Gastrocnemius medialis (tissue), 4 donors: Measurements from ENCODE around the gene PTPRT.

Experiments used
- CTCF ChIP-seq, 5 experiments: fragments of 450-650 bp in 3 of 5; fragments of 200-600 bp in 2 of 5; sonication (generic) in 2 of 5; IDR thresholded peaks in 4 of 5; conservative IDR thresholded peaks in 1 of 5; 1 replicate in 4 of 5; 2 replicates in 1 of 5; pipeline ENCODE4 v1.5.1; 2016 to 2019; ENCODE audit warnings: antibody characterized with exemption in 5 of 5, mild to moderate bottlenecking in 3 of 5, moderate library complexity in 3 of 5
- POLR2A ChIP-seq, 2 donors: fragments of 450-650 bp; IDR thresholded peaks; one replicate each; pipeline ENCODE4 v1.6.1; 2017; ENCODE audit warnings: antibody characterized with exemption in 2 of 2, mild to moderate bottlenecking in 2 of 2, moderate library complexity in 2 of 2

- no peak for TF ChIP-seq POLR2A (IDR thresholded peaks at IDR 0.05)
- TF ChIP-seq CTCF (IDR thresholded peaks at IDR 0.05 in 4 of 5, conservative IDR thresholded peaks at IDR 0.05 in 1 of 5) = no peak
These were observed 93.4 kb downstream of the PTPRT start for GRCh38 chr20:43096126-43096930.
